SH-SY5Y (cell line): Measurements from ENCODE around the gene IFT172.

Experiments
- GATA2 ChIP-seq: IDR thresholded peaks from 2 replicates; pipeline ENCODE4 v1.6.1; 2011; ENCODE audit warnings: mild to moderate bottlenecking, low read depth, low read length
- GATA3 ChIP-seq: IDR thresholded peaks from 2 replicates; pipeline ENCODE4 v1.6.1; 2011; ENCODE audit warnings: low read depth, mild to moderate bottlenecking, low read length, moderate library complexity

GRCh38 chr2:27464443-27464842 lies 25.1 kb downstream of the IFT172 start:
- TF ChIP-seq GATA2 (no peak), GATA3 (no peak)
